Measurements from ENCODE around the gene PCDH18. TPM values are rescaled to one million over a fixed set of nuclear protein-coding genes. Genes with fewer than 3 reads are reported as not detected.
"Not testable (repeated sequence)": the region's sequence is repeated elsewhere in the genome, so short reads cannot be mapped to it uniquely, and the experiment has no call there.

The PCDH18 gene
- total RNA-seq, 4 donors from 2014 or later = 38.9 to 74.1 (median 55.9) TPM

DNA sequence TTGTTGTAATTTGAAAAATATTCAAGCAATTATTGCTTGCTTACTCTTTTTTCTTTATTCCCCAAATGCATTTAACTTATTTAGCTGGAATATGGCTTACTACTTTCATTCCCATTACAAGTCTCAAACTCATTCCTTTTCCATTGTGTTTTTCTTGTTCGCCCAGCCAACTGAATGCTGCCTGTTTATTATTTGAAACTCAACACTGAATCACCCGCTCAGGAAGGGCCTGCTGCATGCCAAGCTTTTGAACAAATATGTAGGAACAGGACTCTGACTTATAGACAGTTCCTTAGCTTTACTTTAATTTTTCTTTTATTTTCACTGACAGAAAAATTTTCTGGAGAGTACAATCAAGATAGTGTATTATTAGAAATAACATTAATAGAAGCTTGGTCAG is 12.9 kb downstream of the PCDH18 start:
- TF ChIP-seq, protein P1, sequence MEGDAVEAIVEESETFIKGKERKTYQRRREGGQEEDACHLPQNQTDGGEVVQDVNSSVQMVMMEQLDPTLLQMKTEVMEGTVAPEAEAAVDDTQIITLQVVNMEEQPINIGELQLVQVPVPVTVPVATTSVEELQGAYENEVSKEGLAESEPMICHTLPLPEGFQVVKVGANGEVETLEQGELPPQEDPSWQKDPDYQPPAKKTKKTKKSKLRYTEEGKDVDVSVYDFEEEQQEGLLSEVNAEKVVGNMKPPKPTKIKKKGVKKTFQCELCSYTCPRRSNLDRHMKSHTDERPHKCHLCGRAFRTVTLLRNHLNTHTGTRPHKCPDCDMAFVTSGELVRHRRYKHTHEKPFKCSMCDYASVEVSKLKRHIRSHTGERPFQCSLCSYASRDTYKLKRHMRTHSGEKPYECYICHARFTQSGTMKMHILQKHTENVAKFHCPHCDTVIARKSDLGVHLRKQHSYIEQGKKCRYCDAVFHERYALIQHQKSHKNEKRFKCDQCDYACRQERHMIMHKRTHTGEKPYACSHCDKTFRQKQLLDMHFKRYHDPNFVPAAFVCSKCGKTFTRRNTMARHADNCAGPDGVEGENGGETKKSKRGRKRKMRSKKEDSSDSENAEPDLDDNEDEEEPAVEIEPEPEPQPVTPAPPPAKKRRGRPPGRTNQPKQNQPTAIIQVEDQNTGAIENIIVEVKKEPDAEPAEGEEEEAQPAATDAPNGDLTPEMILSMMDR (IDR thresholded peaks at IDR 0.05) = no peak
- DNase-seq (ENCODE audit: low spot score) (no peak), ATAC-seq (ENCODE audit: low FRiP score) (no peak)

DNA sequence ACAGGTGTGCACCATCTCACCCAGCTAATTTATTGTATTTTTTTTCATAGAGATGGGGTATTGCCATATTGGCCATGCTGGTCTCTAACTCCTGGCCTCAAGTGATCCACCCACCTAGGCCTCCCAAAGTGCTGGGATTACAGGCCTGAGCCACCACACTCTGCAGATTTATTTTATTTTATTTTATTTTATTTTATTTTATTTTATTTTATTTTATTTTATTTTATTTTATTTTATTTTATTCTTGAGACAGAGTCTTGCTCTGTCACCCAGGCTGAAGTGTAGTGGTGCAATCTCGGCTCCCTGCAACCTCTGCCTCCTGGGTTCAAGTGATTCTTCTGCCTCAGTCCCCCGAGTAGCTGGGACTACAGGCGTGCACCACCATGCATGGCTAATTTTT is 15.0 kb downstream of the PCDH18 start:
- not testable (repeated sequence) for DNase-seq (ENCODE audit: low spot score); ATAC-seq (ENCODE audit: low FRiP score)

DNA sequence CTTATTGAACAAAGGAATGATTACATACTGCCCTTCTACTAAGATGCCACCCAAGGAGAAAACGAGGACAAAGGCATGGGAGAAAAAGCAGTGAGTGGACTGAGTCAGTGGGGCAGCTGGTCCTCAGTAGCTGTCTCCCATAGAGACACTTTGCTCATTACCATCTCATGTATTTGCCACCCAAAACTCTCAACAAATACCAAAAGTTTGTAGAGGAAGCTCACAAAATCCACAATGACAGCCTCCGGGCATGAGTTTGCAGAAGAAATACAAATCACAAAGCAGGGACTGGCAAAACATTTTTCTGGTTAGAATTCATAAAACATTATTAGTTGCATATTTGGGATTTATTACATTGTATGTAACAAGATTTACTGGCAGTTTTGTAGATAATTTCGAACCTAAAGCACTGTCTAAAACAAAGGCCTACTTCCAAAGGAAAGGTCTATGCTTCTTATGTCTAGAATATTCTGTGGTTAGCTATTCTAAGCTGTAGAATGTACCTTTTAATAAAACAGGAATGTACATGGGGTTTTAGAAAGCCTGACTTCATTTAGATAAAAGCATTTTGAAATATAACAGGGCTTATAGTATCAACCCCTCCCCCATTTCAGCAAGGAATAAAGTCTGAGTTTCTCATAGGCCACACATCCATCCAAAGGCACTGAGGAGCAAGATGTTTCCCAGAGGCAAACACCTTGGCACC is 17.7 kb downstream of the PCDH18 start:
- ATAC-seq (ENCODE audit: low FRiP score) (no peak), DNase-seq (ENCODE audit: low spot score) (no peak)
- TF ChIP-seq, protein P1 (IDR thresholded peaks at IDR 0.05) = no peak

DNA sequence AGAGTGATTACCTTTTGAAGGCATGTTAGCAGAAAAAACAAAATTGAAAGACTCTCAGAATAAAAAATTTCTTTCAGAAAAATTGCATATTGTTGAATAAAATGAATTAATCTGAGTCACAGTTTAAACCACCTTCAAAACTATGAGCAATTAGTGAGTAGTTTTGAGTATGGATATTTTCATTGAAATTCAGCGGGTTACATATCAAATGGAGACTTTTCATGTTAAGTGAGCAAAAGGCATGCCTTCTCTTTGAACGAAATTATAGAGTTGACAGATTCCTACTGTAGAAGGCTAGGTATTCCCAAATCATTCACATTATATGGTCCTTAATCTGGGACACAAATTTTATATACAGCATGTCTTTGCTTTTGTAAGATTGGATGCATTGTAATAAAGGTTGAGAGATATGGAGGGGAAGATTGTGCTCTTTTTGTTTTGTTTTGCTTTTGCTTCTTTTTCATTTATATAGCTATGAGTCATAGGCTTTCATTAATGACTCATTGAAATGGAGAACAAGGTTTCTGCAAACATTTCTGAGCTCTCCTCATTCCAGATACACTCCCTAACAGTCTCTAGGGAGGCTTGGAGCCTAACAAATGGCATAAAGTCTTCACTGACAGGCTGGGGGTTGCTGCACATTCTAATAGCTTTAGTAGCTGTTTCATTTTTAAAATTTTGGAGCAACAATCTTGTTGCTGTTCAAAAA is 21.6 kb downstream of the PCDH18 start:
- TF ChIP-seq, protein P1 (IDR thresholded peaks at IDR 0.05) = no peak
- DNase-seq (ENCODE audit: low spot score) (no peak), ATAC-seq (ENCODE audit: low FRiP score) (peak; percentile 99)

DNA sequence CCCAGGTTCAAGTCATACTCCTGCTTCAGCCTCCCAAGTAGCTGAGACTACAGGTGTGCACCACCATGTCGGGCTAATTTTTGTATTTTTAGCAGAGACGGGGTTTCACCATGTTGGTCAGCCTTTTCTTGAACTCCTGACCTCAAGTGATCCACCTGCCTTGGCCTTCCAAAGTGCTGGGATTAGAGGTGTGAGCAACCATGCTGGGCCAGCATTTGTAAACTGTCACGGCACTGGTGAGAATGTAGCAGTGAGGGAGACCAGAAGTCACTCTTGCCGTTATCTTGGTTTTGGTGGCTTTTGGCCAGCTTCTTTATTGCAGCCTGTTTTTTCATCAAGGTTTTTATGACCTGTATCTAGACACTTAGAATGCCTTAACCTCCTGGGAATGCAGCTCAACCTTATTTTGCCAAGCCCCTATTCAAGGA is 22.4 kb downstream of the PCDH18 start:
- DNase-seq (ENCODE audit: low spot score) (no peak), ATAC-seq (ENCODE audit: low FRiP score) (no peak)
- TF ChIP-seq, protein P1 (IDR thresholded peaks at IDR 0.05) = no peak

DNA sequence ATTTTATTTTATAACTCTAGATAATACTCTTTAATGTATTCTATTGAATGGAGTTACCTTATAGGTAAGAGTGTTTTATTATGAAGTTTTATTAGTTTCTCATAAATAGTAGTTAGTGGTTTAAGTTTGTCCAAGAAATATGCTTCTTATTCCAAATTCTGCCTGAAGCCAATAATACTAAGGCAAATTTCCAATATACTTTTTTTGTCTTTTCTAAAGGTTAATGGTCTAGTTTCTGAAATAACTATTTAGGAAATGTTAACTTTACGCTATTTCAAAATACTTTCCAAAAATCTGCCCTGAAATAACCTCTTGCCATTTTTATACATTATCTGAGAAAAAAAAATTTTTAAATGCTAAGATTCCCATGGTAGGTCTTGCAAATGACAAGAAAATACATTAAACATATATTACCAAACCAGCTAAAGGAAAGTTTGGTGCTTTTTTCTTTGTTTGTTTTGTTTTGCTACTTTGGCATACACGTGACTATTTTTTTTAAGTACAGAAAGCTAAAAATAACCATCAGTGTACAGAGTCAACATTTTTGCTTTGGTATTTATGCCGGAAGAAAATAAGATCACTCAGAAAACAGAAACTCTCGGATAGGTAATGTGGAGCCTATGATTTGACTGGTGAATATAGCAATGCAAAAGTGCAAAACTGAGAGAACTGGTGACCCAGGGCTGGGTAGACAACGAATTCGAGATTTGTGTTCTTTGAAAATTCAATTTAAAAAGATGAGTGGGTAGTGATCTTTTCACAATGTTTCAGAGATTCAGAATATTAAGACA is 29.8 kb downstream of the PCDH18 start:
- ATAC-seq (ENCODE audit: low FRiP score) (no peak), DNase-seq (ENCODE audit: low spot score) (no peak)
- TF ChIP-seq, protein P1 (IDR thresholded peaks at IDR 0.05) = no peak

DNA sequence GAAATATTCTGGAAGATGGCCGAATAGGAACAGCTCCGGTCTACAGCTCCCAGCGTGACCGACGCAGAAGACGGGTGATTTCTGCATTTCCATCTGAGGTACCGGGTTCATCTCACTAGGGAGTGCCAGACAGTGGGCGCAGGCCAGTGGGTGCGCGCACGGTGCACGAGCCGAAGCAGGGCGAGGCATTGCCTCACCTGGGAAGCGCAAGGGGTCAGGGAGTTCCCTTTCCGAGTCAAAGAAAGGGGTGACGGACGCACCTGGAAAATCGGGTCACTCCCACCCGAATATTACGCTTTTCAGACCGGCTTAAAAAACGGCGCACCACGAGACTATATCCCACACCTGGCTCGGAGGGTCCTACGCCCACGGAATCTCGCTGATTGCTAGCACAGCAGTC is 36.0 kb downstream of the PCDH18 start:
- ATAC-seq (ENCODE audit: low FRiP score); DNase-seq (ENCODE audit: low spot score): not testable (repeated sequence)
